OCI-LY7 (cell line): ENCODE data around the gene WDR74. TPM values are rescaled to one million over a fixed set of nuclear protein-coding genes. Genes with fewer than 3 reads are reported as not detected.
A peak's percentile ranks its signal among the peaks of the same experiment; 100 is the strongest.
"Not testable (repeated sequence)": the region's sequence is repeated elsewhere in the genome, so short reads cannot be mapped to it uniquely, and the experiment has no call there.

Experiments
- BruUV-seq: library from RNA; stranded (reverse); fragments of 400-500 nt; replicated peaks from 2 replicates; lab custom pipeline; 2021; lab: Mats Ljungman, UMichigan
- CTCF ChIA-PET: fragments of 300-600 bp; sonication (Branson Sonifier 250); formaldehyde crosslinking; loops from one replicate; lab custom pipeline; 2022; ENCODE audit warnings: antibody characterized with exemption; ENCODE audit not compliant: unreplicated experiment; lab: Charles Lee
- POLR2A ChIA-PET: fragments of 300-600 bp; sonication (Branson Sonifier 250); formaldehyde crosslinking; loops from one replicate; lab custom pipeline; 2022; ENCODE audit warnings: antibody characterized with exemption; lab: Charles Lee
- DNase-seq: peaks from one replicate; pipeline ENCODE4 v3.0.0-alpha.2; 2015; ENCODE audit warnings: low spot score
- H2AFZ ChIP-seq: fragments of 200-600 bp; sonication (generic), shearing (Covaris generic); 2 replicates; pipeline ENCODE4 v1.6.1; 2014; ENCODE audit warnings: mild to moderate bottlenecking, antibody characterized with exemption, low read length, moderate library complexity
- H3K27ac ChIP-seq: fragments of 200-600 bp; sonication (generic); 2 replicates; pipeline ENCODE4 v1.5.1; 2014; ENCODE audit warnings: mixed run types, low read depth, mild to moderate bottlenecking, moderate library complexity, low read length, inconsistent platforms; ENCODE audit not compliant: poor library complexity, severe bottlenecking
- H3K36me3 ChIP-seq: fragments of 200-600 bp; sonication (generic); 2 replicates; pipeline ENCODE4 v1.6.1; 2014; ENCODE audit warnings: mild to moderate bottlenecking, antibody characterized with exemption, low read length, moderate library complexity, mixed read lengths; ENCODE audit not compliant: insufficient read depth
- H3K4me1 ChIP-seq: fragments of 200-600 bp; sonication (generic); 2 replicates; pipeline ENCODE4 v1.5.1; 2014; ENCODE audit warnings: mild to moderate bottlenecking, low read length; ENCODE audit not compliant: insufficient read depth, poor library complexity, severe bottlenecking
- H3K4me2 ChIP-seq: fragments of 200-600 bp; sonication (generic); 2 replicates; pipeline ENCODE4 v1.6.1; 2014; ENCODE audit warnings: mild to moderate bottlenecking, low read length
- H3K4me3 ChIP-seq: fragments of 200-600 bp; sonication (generic); 2 replicates; pipeline ENCODE4 v1.5.1; 2014; ENCODE audit warnings: mild to moderate bottlenecking, low read depth, low read length; ENCODE audit not compliant: poor library complexity, severe bottlenecking
- H3K79me2 ChIP-seq: fragments of 200-600 bp; sonication (generic); 2 replicates; pipeline ENCODE4 v1.6.1; 2016; ENCODE audit warnings: low read depth, mild to moderate bottlenecking, low read length, moderate library complexity, mixed read lengths; ENCODE audit not compliant: insufficient read depth
- H3K9me2 ChIP-seq: fragments of 200-600 bp; sonication (generic); 2 replicates; pipeline ENCODE4 v1.6.1; 2016; ENCODE audit warnings: mild to moderate bottlenecking, low read length, mixed read lengths; ENCODE audit not compliant: insufficient read depth
- H3K9me3 ChIP-seq: fragments of 200-600 bp; sonication (generic); 2 replicates; pipeline ENCODE4 v1.6.1; 2014; ENCODE audit warnings: mild to moderate bottlenecking, mixed run types, low read length, mixed read lengths
- H4K20me1 ChIP-seq: fragments of 200-600 bp; sonication (generic); 2 replicates; pipeline ENCODE4 v1.6.1; 2014; ENCODE audit warnings: mild to moderate bottlenecking, antibody characterized with exemption, low read length, moderate library complexity, mixed read lengths; ENCODE audit not compliant: insufficient read depth
- EZH2phosphoT487 ChIP-seq: fragments of 200-600 bp; sonication (generic); IDR thresholded peaks from 2 replicates; pipeline ENCODE4 v1.6.1; 2018; ENCODE audit warnings: low read depth, borderline replicate concordance, mild to moderate bottlenecking, mixed run types, antibody characterized with exemption, low read length, moderate library complexity, mixed read lengths
- intact Hi-C: fragments of 100-400 bp; cut with micrococcal nuclease; formaldehyde crosslinking; loops from one replicate; pipeline ENCODE4 v1.10.0; 2022; ENCODE audit not compliant: unreplicated experiment
- total RNA-seq, 2 experiments: library from RNA; depleted of rRNA in 1 of 2; stranded (reverse); fragments of >200 nt in 1 of 2; shearing (Covaris generic) in 1 of 2; gene quantifications; 2 replicates each; pipeline ENCODE4 v1.2.3, GENCODE V29; 2014 to 2022
- TF ChIP-seq, protein P1 (sequence below): fragments of 200-600 bp; sonication (generic); conservative IDR thresholded peaks from 2 replicates; pipeline ENCODE4 v1.5.1; 2014; ENCODE audit warnings: mild to moderate bottlenecking, antibody characterized with exemption, low read length, moderate library complexity, mixed read lengths

Gene WDR74
- total RNA-seq, 2 experiments from 2014 or later = 98.4 to 139 TPM

DNA sequence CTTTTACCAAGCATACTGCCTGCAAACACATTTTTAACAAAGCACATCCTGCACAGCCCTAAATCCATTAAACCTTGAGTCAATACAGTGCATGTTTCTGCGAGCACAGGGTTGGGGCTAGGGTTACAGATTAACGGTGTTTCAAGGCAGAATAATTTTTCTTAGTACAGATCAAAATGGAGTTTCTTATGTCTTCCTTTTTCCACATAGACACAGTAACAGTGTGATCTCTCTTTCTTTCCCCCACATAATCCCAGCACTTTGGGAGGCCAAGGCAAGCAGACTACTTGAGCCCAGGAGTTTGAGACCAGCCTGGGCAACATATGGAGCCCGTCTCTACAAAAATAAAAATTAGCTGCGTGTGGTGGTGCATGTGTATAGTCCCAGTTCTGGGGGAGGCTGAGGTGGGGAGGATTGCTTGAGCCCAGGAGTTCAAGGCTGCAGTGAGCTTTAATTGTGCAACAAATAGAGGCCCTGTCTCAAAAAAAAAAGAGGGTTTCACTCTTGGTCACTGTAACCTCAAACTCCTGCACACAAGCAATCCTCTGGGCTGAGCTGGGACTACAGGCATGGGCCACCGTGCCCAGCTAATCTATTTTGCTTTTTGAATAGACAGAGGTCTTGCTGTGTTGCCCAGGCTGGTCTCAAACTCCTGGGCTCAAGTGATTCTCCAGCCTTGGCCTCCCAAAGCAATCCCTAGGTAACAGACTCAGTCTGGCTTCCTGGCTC is 21.6 kb upstream of the WDR74 start:
- intact Hi-C loops = no loop called here
- ChIA-PET CTCF (interaction anchor here (1.0 kb wide), 1 partner anchor 132 kb away, joined by 3 read pairs; no protein-coding TSS in a partner anchor), POLR2A (interaction anchor here (0.5 to 1.9 kb wide), 6 partner anchors 11 to 243 kb away, joined by 3 to 16 read pairs (median 4); no protein-coding TSS in a partner anchor)
- Histone ChIP-seq H3K79me2 (peaks cover 100% of the 10 kb centered on the region), H3K9me3 (no peaks in the 10 kb centered on the region), H4K20me1 (peaks cover 36% of the 10 kb centered on the region), H2AFZ (no peak overlapping the region), H3K36me3 (peaks cover 77% of the 10 kb centered on the region), H3K4me3 (peak overlapping the region; percentile 94), H3K27ac (peak overlapping the region; percentile 66), H3K4me1 (peaks cover 49% of the 10 kb centered on the region), H3K4me2 (peak overlapping the region; percentile 99), H3K9me2 (no peaks in the 10 kb centered on the region)
- no peak for DNase-seq
- no TSS peak for BruUV-seq
- TF ChIP-seq EZH2phosphoT487 = no peak
- TF ChIP-seq, protein P1, sequence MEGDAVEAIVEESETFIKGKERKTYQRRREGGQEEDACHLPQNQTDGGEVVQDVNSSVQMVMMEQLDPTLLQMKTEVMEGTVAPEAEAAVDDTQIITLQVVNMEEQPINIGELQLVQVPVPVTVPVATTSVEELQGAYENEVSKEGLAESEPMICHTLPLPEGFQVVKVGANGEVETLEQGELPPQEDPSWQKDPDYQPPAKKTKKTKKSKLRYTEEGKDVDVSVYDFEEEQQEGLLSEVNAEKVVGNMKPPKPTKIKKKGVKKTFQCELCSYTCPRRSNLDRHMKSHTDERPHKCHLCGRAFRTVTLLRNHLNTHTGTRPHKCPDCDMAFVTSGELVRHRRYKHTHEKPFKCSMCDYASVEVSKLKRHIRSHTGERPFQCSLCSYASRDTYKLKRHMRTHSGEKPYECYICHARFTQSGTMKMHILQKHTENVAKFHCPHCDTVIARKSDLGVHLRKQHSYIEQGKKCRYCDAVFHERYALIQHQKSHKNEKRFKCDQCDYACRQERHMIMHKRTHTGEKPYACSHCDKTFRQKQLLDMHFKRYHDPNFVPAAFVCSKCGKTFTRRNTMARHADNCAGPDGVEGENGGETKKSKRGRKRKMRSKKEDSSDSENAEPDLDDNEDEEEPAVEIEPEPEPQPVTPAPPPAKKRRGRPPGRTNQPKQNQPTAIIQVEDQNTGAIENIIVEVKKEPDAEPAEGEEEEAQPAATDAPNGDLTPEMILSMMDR = no peak

DNA sequence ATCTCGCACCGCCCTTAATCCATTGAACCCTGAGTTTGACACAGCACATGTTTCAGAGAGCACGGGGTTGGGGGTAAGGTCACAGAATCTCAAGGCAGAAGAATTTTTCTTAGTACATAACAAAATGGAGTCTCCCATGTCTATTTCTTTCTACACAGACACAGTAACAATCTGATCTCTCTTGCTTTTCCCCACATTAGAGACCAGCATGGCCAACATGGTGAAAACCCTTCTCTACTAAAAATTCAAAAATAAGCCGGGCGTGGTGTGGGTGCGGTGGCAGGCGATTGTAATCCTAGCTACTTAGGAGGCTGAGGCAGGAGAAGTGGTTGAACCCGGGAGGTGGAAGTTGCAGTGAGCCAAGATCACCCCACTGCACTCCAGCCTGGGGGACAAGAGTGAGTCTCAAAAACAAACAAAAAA is 19.9 kb upstream of the WDR74 start:
- H3K4me2 ChIP-seq = peak overlapping the region; percentile 99
- H3K79me2 ChIP-seq = peaks cover 99% of the 10 kb centered on the region
- H2AFZ ChIP-seq, DNase-seq, BruUV-seq, H3K9me3 ChIP-seq, intact Hi-C loops, CTCF ChIA-PET, H3K9me2 ChIP-seq: not testable (repeated sequence)
- peaks cover 49% of the 10 kb centered on the region for H3K4me1 ChIP-seq
- POLR2A ChIA-PET = interaction anchor here (0.6 kb wide), 1 partner anchor 87 kb away, joined by 3 read pairs; no protein-coding TSS in a partner anchor
- H3K27ac ChIP-seq = peak overlapping the region; percentile 53
- peak overlapping the region; percentile 94 for H3K4me3 ChIP-seq
- H4K20me1 ChIP-seq = peaks cover 44% of the 10 kb centered on the region
- H3K36me3 ChIP-seq = peaks cover 76% of the 10 kb centered on the region

DNA sequence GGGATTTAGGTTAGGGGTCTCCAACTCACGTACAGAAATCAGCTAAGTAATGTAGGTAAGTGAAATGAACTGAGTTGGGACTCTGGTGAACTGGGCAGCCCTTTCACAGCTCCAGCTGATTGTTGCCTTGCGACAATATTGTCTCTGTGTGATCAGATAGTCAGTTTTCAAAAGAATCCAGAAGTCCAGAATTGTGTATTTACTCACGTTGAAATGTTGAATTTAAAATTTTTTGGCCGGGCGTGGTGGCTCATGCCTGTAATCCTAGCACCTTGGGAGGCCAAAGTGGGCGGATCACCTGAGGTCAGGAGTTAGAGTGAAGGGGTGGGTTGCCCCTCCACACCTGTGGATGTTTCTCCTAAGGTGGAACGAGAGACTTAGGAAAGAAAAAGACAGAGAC is 18.8 kb upstream of the WDR74 start:
- Histone ChIP-seq H3K9me2 (no peaks in the 10 kb centered on the region), H4K20me1 (peaks cover 44% of the 10 kb centered on the region), H3K79me2 (peaks cover 99% of the 10 kb centered on the region), H2AFZ (no peak overlapping the region), H3K4me2 (peak overlapping the region; percentile 99), H3K27ac (peak overlapping the region; percentile 92), H3K4me3 (peak overlapping the region; percentile 94), H3K9me3 (no peaks in the 10 kb centered on the region), H3K36me3 (peaks cover 76% of the 10 kb centered on the region), H3K4me1 (peaks cover 49% of the 10 kb centered on the region)
- ChIA-PET CTCF (interaction anchor here (0.6 kb wide), 1 partner anchor 129 kb away, joined by 3 read pairs; no protein-coding TSS in a partner anchor), POLR2A (interaction anchor here (0.7 to 5.1 kb wide), 5 partner anchors 18 to 1099 kb away, joined by 3 to 70 read pairs (median 19); partner anchors contain the start of genes SLC3A2, WDR74 and ZBTB3)
- no peak for TF ChIP-seq EZH2phosphoT487
- TF ChIP-seq, protein P1 = no peak
- BruUV-seq = no TSS peak
- intact Hi-C loops = no loop called here
- no peak for DNase-seq
